IPS-18c (cell line): ENCODE results near the gene AIF1.
"Not testable (repeated sequence)": the region's sequence is repeated elsewhere in the genome, so short reads cannot be mapped to it uniquely, and the experiment has no call there.

Source experiments
- H3K4me3 ChIP-seq: 2 replicates; pipeline ENCODE4 v1.7.0; 2013; ENCODE audit warnings: low read depth, mild to moderate bottlenecking, low read length, moderate library complexity; ENCODE audit not compliant: insufficient read depth
- H3K9me3 ChIP-seq: one replicate; pipeline ENCODE4 v1.6.1; 2013; ENCODE audit warnings: mild to moderate bottlenecking, low read length, moderate library complexity; ENCODE audit not compliant: control insufficient read depth, insufficient read depth

The AIF1 gene

DNA sequence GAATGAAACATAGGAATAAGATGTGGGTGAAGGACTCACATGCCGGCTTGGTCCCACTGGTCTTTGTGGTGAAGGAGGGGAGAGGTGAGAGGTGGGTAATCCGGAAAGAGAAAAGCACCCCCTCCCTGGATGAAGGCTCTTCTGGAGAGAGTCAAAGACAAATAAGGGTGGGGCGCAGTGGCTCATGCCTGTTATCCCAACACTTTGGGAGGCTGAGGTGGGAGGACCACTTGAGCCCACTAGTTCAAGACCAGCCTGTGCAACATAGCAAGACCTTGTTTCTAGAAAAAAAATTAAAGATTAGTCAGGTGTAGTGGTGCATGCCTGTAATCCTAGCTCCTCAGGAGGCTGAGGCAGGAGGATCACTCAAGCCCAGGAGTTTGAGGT lies 35.9 kb upstream of the AIF1 start:
- H3K9me3 ChIP-seq = peaks cover 5% of the 10 kb centered on the region
- H3K4me3 ChIP-seq = no peak overlapping the region

DNA sequence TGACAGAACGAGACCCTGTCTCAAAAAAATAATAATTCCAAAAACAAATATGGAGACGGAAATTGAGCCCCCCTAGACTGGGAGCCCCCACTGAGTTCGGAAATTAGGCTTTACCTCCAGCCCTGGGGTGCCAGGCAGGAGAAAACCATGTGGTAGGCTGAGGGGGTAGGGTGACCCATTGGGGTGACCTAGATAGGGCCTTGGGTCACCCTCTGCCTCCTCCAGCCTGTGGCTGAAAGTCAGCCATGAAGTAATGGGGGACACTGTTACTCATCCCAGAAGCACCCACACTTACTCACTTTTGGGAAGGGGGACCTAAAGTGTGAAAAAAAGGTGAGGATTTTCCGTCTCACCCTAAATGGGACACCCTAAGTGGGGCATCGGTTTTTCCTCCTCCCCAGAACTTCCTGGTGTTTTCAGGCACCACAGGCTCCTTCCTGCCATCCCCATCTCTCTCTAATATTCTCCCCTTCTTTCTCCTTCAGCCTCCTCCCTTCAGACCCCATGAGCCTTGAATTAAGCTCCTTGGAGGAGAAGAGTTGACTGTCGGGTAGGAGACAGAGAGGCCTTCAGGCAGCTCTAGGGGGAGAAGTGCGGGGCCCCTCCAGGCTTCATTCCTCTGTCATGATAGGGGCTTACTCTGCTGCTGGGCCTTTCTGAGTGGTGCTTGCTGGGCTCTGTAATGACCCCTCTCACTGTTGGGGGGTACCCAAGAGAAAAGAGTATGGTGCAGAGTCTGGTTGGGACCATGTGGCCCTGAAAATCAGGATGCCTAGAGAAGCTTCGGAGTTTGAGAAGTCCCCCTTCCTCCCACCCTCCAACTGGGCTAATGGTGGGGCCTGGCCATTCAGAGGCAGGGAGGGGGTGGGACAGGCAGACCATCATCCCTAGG lies 35.2 kb upstream of the AIF1 start:
- H3K4me3 ChIP-seq = no peak overlapping the region

GRCh38 chr6:31580438-31580740 lies 34.6 kb upstream of the AIF1 start:
- Histone ChIP-seq H3K9me3 (peaks cover 5% of the 10 kb centered on the region), H3K4me3 (peak overlapping the region; percentile 98)

More for the DNA sequence above, 35.2 kb upstream of the AIF1 start:
- H3K9me3 ChIP-seq = peaks cover 5% of the 10 kb centered on the region

DNA sequence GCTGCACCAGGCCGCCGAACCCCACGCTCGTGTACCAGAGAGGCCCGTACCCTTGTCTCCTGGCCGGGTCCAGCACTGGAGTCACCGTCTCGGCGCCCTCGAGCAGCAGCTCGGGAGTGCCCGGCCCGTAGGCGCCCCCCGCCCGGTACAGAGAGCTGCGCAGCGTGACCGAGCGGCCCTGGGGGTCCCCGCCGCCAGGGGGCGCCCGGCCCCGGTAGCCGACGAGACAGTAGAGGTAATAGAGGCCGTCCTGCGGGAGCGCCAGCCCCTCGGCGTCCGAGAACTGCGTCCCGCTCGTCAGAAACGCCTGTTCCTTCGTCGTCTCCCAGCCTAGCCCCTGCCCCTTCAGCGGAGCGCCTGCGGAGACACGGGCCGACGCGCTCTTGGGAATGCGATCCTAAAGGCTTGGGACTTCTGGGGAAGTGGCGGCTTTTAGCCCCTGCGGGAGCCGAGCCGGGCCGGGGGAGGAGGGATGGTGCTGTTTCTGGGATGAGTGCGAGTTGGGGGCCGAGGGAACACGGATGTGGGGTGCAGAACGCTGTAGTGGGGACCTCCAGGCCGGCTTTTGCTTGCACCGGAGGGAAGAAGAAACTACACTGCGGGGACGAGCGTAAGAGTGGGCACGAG lies 34.1 kb upstream of the AIF1 start:
- Histone ChIP-seq H3K4me3 (peak overlapping the region; percentile 98), H3K9me3 (peaks cover 5% of the 10 kb centered on the region)

GRCh38 chr6:31581434-31582229 lies 33.4 kb upstream of the AIF1 start:
- H3K9me3 ChIP-seq = peaks cover 5% of the 10 kb centered on the region

GRCh38 chr6:31582230-31582643 lies 32.8 kb upstream of the AIF1 start, which contains the start of gene LTB:
LTB (minus strand) TSS chr6:31582424; CDS start chr6:31582417, 7 bp downstream.
- H3K4me3 ChIP-seq = peak within 1 kb of the TSS; percentile 98
- peaks cover 5% of the 10 kb centered on the region for H3K9me3 ChIP-seq

More at GRCh38 chr6:31581434-31582229, 33.4 kb upstream of the AIF1 start:
- peak overlapping the region; percentile 98 for H3K4me3 ChIP-seq

DNA sequence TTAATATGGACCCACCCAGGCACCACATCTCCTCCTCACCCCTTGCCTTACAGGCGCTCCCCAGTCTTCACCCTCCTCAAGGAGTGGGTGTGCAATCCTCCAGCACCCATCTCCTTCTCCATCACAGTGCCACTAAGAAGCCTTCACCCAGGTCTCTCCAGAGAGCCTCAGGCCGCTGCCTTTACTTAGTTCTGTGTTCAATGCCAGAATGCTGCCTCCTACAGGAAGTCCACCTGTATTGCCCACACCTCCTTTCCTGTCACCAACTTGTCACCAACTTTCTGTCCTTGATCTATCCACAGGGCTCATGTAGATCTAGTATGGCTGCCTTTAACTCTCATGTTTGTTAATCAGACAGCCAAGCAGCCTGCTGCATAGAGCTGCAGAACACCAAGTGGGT lies 29.5 kb upstream of the AIF1 start:
- H3K4me3 ChIP-seq = no peak overlapping the region

GRCh38 chr6:31586008-31586407 lies 29.0 kb upstream of the AIF1 start, which contains the start of gene LST1:
LST1 (plus strand) TSS chr6:31586277; CDS start chr6:31587300, 1,023 bp downstream.
- H3K9me3 ChIP-seq = peaks cover 2% of the 10 kb centered on the region
- no peak within 1 kb of the TSS for H3K4me3 ChIP-seq

More for the DNA sequence above, 29.5 kb upstream of the AIF1 start:
- H3K9me3 ChIP-seq = peaks cover 5% of the 10 kb centered on the region

GRCh38 chr6:31586599-31587281 lies 28.3 kb upstream of the AIF1 start:
- no peaks in the 10 kb centered on the region for H3K9me3 ChIP-seq
- H3K4me3 ChIP-seq = no peak overlapping the region

GRCh38 chr6:31587791-31588777 lies 26.9 kb upstream of the AIF1 start:
- H3K9me3 ChIP-seq = no peaks in the 10 kb centered on the region
- H3K4me3 ChIP-seq = no peak overlapping the region

DNA sequence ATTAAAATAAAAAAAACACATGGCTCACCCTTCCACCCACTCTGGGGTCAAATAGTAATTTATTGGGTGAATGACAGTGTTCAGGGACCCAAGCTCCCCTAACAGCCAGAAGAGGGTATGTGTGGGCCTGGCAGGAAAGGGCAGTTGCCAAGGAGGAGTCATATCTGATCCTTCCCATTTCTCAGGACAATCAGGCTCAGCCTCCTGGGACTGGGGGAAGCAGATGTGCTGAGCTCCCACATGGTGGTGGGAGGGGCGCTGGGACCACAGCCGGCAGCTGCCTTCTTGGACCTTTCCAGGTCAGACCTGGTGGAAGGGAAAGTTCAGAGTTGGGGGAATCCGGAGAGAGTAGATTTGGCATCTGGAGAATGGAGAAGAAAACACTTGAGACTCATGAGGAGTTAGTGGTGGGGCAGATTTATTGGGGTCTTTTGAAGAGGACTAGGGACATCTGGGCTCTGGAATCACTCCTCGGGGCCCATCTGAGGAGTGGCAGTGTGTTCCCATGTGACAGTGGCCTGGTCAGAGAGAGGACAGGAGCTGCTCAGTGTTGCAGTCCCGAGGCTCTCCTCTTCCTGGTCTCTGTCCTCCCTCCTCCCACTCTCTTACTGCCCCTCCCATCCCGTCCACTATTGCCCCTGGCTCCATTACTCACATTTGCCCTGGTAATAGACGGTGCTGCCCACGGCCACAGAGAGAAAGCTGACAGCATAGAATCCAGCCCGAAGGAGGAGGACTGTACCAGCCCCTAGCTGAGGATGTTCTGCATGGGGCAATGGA lies 26.0 kb upstream of the AIF1 start:
- Histone ChIP-seq H3K4me3 (no peak overlapping the region), H3K9me3 (no peaks in the 10 kb centered on the region)

DNA sequence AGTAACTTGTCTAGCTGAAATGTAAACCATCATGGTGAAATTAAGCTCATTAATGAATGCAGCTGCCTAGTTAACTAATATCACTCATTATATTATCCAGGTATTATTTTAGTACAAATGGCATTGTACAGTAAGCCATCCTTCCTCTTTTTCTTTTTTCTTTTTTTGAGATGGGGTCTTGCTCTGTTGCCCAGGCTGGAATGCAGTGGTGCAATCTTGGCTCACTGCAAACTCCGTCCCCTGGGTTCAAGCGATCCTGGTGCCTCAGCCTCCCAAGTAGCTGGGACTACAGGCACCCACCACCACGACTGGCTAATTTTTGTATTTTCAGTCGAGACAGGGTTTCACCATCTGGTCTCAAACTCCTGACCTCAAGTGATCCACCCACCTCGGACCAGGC lies 24.3 kb upstream of the AIF1 start:
- not testable (repeated sequence) for H3K4me3 ChIP-seq, H3K9me3 ChIP-seq

DNA sequence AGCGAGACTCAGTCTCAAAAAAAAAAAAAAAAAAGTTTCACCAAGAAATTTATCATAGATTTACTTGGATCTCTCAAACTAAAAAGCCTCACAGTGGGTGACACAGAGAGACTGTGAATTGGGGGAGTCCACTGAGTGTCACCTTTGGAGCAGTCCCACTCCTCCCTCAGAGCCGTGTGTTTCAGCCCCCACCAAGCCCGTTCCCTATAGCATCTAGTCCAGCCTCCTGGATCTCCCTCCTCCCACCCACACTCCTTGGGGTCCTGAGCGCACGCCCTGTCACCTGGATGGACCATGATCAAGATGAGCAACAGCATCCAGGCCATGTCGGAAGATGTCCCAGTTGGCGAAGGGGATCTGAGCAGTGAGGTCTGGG lies 22.6 kb upstream of the AIF1 start:
- H3K4me3 ChIP-seq = no peak overlapping the region
- H3K9me3 ChIP-seq = no peaks in the 10 kb centered on the region

- H3K4me3 ChIP-seq = no peak overlapping the region
- no peaks in the 10 kb centered on the region for H3K9me3 ChIP-seq
These were observed 18.0 kb upstream of the AIF1 start for GRCh38 chr6:31597006-31597405.

DNA sequence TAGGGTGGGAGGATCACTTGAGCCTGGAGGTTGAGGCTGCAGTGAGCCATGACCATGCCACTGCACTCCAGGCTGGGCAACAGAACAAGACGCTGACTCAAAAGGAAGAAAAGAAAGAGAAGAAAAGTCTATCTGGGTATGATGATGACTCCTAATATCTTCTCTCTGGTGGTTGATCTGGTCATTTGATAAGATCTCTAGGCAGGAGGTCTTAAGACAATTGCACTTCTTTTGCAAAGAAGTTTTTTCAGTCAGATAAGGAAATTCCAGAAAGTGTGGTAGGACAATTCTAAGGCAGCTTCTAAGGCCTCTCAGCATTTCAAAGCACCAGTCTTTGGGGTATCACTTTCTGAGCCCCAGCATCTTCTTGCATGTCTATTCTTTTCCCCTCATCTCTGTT lies 7.7 kb upstream of the AIF1 start:
- Histone ChIP-seq H3K4me3 (no peak overlapping the region), H3K9me3 (no peaks in the 10 kb centered on the region)
